Kidney (tissue), 14 donors: ENCODE data around the gene ECT2. TPM values are rescaled to one million over a fixed set of nuclear protein-coding genes. Genes with fewer than 3 reads are reported as not detected.

Experiments used
- DNase-seq, 5 donors: peaks; one replicate each; pipeline ENCODE4 v3.0.0-alpha.2; 2013 to 2020
- FAIRE-seq: peaks from 2 replicates; lab custom pipeline; 2012; peaks lifted over from hg19 to GRCh38; lab: Jason Lieb, UNC
- H3K27ac ChIP-seq, 2 donors: one replicate each; pipeline ENCODE4 v1.7.0; 2013; ENCODE audit warnings: low read depth in 2 of 2, low read length in 2 of 2, inconsistent platforms in 1 of 2
- H3K27me3 ChIP-seq: one replicate; pipeline ENCODE4 v1.7.1; 2013; ENCODE audit warnings: low read length, inconsistent platforms; ENCODE audit not compliant: control insufficient read depth, insufficient read depth
- H3K36me3 ChIP-seq, 3 donors: one replicate each; pipeline versions ENCODE4 v1.7.0 to v1.7.1; 2013; ENCODE audit warnings: low read length in 3 of 3, control low read depth in 1 of 3, inconsistent platforms in 1 of 3; ENCODE audit not compliant: insufficient read depth in 3 of 3, control insufficient read depth in 2 of 3
- H3K4me1 ChIP-seq, 3 donors: one replicate each; pipeline versions ENCODE4 v1.7.0 to v1.7.1; 2013; ENCODE audit warnings: low read length in 3 of 3, inconsistent platforms in 1 of 3, low read depth in 1 of 3; ENCODE audit not compliant: control insufficient read depth in 2 of 3, insufficient read depth in 2 of 3
- H3K4me3 ChIP-seq, 3 donors: one replicate each; pipeline versions ENCODE4 v1.7.0 to v1.8.1; 2013; ENCODE audit warnings: low read length in 3 of 3, control low read depth in 1 of 3, inconsistent platforms in 1 of 3
- H3K9ac ChIP-seq, 3 donors: one replicate each; pipeline versions ENCODE4 v1.7.0 to v1.7.1; 2013; ENCODE audit warnings: low read length in 3 of 3, control low read depth in 1 of 3, inconsistent platforms in 1 of 3
- H3K9me3 ChIP-seq, 3 donors: one replicate each; pipeline versions ENCODE4 v1.7.0 to v1.7.1; 2013; ENCODE audit warnings: low read length in 3 of 3, control low read depth in 1 of 3, inconsistent platforms in 1 of 3; ENCODE audit not compliant: control insufficient read depth in 2 of 3, insufficient read depth in 1 of 3
- intact Hi-C: fragments of 100-400 bp; cut with DNase I; formaldehyde crosslinking; loops from one replicate; pipeline ENCODE4 v1.11.1; 2022
- polyA plus RNA-seq: library from polyadenylated mRNA; stranded (reverse); fragments of 350-450 nt; fragmentation: Illumina TruSeq; extraction: RNeasy Lipid Tissue Mini Kit (QIAGEN cat#74804); gene quantifications from one replicate; pipeline ENCODE4 v1.2.3, GENCODE V29; 2014; ENCODE audit warnings: low read depth, low replicate concordance; ENCODE audit not compliant: insufficient read depth
- total RNA-seq: library from RNA; stranded (reverse); fragmentation: NEBNext Ultra II Directional; extraction: Animal tissue kit (Norgen Biotek cat#: 25700); gene quantifications from one replicate; pipeline ENCODE4 v1.2.1, GENCODE V29; 2021
- TF ChIP-seq, protein P1 (sequence below): IDR thresholded peaks from 3 replicates; pipeline ENCODE4 v1.5.1; 2012; ENCODE audit warnings: mild to moderate bottlenecking, moderate library complexity, borderline replicate concordance; ENCODE audit not compliant: insufficient read depth; ENCODE audit errors: extremely low read depth
- donor health status: control.
- donor health status: control.
- donor health status: control.
- donor health status: control.
- donor health status: control.
- donor health status: DM: yes; HTN: yes; CAD: no.
- donor health status: Normal renal cell carcinoma (clear cell type).

ECT2 gene
- total and polyA plus RNA-seq, 2 donors from 2014 or later: 2.4 to 15.5 TPM

DNA sequence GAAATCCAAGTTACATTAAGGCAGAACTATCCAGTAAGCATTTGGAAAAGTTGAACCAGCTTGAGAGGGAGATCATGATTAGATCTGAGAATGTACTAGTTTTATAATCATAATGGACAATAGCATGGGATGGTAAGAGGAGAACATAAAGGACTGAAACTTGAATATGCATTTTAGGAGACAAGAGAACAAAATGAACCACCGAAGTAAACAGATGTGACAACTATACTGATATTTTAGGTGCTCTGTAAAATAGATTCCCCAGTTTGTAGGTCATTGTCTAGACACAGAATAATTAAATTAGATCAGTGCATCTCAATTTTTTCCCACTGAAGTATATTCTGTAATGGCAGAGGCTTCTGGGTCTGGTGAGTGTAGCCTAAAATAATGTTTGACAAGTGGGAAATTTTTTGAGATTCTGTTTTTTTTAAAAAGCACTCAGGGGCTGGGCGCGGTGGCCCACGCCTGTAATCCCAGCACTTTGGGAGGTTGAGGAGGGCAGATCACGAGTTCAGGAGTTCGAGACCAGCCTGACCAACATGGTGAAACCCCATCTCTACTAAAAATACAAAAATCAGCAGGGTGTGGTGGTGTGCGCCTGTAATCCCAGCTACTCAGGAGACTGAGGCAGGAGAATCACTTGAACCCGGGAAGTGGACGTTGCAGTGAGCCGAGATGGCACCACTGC, 16.3 kb downstream of the ECT2 start:
- H3K36me3 ChIP-seq: peaks cover 0 to 8% (median 2%) of the 10 kb centered on the region in 3 donors
- H3K9me3 ChIP-seq: no peaks in the 10 kb centered on the region
- H3K27me3 ChIP-seq: no peaks in the 10 kb centered on the region
- H3K27ac ChIP-seq: no peak overlapping the region
- H3K9ac ChIP-seq: no peak overlapping the region
- DNase-seq: no peak
- H3K4me1 ChIP-seq: no peaks in the 10 kb centered on the region
- TF ChIP-seq, protein P1, sequence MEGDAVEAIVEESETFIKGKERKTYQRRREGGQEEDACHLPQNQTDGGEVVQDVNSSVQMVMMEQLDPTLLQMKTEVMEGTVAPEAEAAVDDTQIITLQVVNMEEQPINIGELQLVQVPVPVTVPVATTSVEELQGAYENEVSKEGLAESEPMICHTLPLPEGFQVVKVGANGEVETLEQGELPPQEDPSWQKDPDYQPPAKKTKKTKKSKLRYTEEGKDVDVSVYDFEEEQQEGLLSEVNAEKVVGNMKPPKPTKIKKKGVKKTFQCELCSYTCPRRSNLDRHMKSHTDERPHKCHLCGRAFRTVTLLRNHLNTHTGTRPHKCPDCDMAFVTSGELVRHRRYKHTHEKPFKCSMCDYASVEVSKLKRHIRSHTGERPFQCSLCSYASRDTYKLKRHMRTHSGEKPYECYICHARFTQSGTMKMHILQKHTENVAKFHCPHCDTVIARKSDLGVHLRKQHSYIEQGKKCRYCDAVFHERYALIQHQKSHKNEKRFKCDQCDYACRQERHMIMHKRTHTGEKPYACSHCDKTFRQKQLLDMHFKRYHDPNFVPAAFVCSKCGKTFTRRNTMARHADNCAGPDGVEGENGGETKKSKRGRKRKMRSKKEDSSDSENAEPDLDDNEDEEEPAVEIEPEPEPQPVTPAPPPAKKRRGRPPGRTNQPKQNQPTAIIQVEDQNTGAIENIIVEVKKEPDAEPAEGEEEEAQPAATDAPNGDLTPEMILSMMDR: no peak
- no peak for FAIRE-seq
- H3K4me3 ChIP-seq: no peak overlapping the region
- intact Hi-C loops: no loop called here

DNA sequence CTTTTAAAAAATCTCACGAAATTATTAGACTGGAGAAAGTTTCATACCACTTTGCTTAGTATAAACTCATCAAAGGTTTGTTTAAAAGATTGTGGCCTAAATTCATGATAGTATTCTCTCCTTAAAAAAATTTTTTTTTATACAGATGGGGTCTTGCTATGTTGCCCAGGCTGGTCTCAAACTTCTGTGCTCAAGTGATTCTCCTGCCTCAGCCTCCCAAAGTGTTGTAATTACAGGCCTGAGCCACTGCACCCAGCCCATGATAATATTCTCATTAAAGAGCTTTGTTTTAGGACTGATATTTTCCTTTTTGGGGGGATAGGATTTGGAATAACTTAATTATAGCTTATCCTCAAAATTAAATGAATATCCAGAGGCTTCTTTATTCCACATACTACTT, 19.9 kb downstream of the ECT2 start:
- TF ChIP-seq, protein P1: no peak
- intact Hi-C loops: no loop called here
- no peak for DNase-seq
- no peaks in the 10 kb centered on the region for H3K27me3 ChIP-seq
- H3K4me3 ChIP-seq: no peak overlapping the region
- no peaks in the 10 kb centered on the region for H3K9me3 ChIP-seq
- H3K27ac ChIP-seq: no peak overlapping the region
- peaks cover 0 to 5% (median 0%) of the 10 kb centered on the region in 3 donors for H3K36me3 ChIP-seq
- H3K4me1 ChIP-seq: no peaks in the 10 kb centered on the region
- no peak for FAIRE-seq
- H3K9ac ChIP-seq: no peak overlapping the region

DNA sequence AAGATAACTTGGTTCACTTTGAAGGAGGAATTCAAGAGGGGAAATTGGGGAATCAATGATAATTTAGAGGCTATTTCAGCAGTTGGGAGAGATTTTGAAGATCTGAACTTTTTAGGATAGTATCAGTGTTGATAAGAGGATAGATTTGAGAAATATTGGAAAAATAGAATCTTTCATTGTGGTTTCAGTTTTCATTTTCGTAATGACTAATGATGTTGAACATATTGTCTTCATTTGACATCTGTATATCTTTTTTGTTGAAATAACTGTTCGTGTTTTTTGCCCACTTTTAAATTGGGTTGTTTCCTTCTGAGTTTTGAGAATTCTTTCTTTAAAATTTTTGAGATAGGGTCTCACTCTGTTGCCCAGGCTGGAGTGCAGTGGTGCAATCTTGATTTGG, 21.1 kb downstream of the ECT2 start:
- Histone ChIP-seq H3K36me3 (peaks cover 0 to 3% (median 0%) of the 10 kb centered on the region in 3 donors), H3K4me3 (no peak overlapping the region), H3K27ac (no peak overlapping the region), H3K27me3 (no peaks in the 10 kb centered on the region), H3K9me3 (no peaks in the 10 kb centered on the region), H3K9ac (no peak overlapping the region), H3K4me1 (no peaks in the 10 kb centered on the region)
- TF ChIP-seq, protein P1: no peak
- no peak for DNase-seq
- intact Hi-C loops: no loop called here
- FAIRE-seq: no peak
